DND-41 (cell line): ENCODE measurements around the gene PTPRD.

Experiments
- EZH2 ChIP-seq: IDR thresholded peaks from 3 replicates; pipeline ENCODE4 v1.6.1; 2012; ENCODE audit warnings: borderline replicate concordance, low read depth, mild to moderate bottlenecking, moderate library complexity, low read length, inconsistent platforms; ENCODE audit not compliant: severe bottlenecking
- TF ChIP-seq, protein P1 (sequence below): IDR thresholded peaks from 2 replicates; pipeline ENCODE4 v1.5.1; 2012; ENCODE audit warnings: borderline replicate concordance, low read length, moderate library complexity, mild to moderate bottlenecking; ENCODE audit not compliant: poor library complexity, severe bottlenecking; ENCODE audit errors: extremely low read depth

- TF ChIP-seq, protein P1, sequence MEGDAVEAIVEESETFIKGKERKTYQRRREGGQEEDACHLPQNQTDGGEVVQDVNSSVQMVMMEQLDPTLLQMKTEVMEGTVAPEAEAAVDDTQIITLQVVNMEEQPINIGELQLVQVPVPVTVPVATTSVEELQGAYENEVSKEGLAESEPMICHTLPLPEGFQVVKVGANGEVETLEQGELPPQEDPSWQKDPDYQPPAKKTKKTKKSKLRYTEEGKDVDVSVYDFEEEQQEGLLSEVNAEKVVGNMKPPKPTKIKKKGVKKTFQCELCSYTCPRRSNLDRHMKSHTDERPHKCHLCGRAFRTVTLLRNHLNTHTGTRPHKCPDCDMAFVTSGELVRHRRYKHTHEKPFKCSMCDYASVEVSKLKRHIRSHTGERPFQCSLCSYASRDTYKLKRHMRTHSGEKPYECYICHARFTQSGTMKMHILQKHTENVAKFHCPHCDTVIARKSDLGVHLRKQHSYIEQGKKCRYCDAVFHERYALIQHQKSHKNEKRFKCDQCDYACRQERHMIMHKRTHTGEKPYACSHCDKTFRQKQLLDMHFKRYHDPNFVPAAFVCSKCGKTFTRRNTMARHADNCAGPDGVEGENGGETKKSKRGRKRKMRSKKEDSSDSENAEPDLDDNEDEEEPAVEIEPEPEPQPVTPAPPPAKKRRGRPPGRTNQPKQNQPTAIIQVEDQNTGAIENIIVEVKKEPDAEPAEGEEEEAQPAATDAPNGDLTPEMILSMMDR, result no peak
- no peak for TF ChIP-seq EZH2
Measured at GRCh38 chr9:8825585-8826147, 1787.1 kb downstream of the PTPRD start.
